Measurements from ENCODE around the gene SENP8.

DNA sequence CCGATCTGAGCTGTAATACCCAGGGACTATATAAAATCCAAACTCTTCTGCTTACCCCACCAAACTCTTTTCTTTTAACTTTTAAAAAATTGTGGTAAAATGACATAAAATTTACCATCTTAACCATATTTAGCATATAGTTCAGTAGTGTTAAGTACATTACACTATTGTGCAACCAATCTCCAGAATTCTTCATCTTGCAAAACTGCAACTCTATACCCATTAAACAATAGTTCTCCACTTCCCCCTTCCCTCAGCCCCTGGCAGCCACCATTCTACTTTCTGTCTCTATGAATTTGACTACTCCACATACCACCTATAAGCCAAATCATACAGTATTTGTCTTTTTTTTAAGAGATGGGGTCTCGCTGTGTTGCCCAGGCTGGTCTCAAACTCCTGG is 38.7 kb downstream of the SENP8 start:
- TF ChIP-seq, protein P1, sequence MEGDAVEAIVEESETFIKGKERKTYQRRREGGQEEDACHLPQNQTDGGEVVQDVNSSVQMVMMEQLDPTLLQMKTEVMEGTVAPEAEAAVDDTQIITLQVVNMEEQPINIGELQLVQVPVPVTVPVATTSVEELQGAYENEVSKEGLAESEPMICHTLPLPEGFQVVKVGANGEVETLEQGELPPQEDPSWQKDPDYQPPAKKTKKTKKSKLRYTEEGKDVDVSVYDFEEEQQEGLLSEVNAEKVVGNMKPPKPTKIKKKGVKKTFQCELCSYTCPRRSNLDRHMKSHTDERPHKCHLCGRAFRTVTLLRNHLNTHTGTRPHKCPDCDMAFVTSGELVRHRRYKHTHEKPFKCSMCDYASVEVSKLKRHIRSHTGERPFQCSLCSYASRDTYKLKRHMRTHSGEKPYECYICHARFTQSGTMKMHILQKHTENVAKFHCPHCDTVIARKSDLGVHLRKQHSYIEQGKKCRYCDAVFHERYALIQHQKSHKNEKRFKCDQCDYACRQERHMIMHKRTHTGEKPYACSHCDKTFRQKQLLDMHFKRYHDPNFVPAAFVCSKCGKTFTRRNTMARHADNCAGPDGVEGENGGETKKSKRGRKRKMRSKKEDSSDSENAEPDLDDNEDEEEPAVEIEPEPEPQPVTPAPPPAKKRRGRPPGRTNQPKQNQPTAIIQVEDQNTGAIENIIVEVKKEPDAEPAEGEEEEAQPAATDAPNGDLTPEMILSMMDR (IDR thresholded peaks at IDR 0.05; ENCODE audit: insufficient read depth, low read length, poor library complexity, severe bottlenecking): no peak
- TF ChIP-seq EZH2phosphoT487 (conservative IDR thresholded peaks at IDR 0.05; ENCODE audit: low read length): no peak
